ENCODE measurements around the gene NINJ1.

Gene NINJ1

DNA sequence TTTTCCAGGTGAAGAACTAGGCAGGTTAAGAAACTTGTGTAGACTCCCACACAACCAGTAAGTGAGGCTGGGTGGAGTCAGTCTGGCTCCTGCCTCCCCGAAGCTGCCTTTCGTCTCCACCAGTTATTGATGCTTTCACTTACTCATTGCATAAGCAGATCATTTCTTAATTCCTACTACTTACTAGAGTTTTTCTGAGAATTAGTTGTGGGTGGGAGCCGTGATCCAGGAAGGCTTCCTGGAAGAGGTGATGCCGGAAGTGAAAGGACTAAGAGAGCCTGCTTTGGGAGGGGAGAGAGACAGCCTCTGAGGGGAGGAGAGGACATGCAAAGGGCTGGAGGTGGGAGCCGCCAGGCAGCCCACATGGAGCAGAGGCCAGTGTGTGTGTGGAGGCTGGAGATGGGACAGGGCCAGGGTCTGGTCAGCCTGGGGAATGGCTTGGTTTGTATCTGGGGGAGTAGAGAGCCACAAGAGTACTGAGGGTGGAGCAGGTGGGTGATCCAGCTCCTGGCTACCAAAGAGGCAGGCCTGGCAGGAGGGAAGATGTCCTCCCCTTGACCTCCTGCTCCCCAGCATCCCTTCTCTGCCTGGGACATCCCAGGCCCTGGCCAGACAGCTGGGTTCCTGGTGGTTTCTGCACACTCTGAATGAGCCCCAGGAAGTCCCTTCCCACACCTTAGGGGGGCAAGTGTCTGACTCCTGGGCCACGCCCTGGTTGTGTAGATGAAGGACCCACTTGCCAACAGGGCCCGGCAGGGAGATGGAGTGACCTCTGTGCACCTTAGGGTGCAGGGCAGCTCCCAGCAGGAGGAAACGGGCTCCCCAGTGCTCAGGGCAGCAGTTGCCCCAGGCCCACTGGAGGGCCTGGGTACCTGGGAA, 50.2 kb downstream of the NINJ1 start:
- Histone ChIP-seq H3K27ac (ENCODE audit: low read length) (no peak overlapping the region), H3K4me1 (ENCODE audit: control insufficient read depth, insufficient read depth, low read length) (peaks cover 3% of the 10 kb centered on the region), H3K27me3 (ENCODE audit: control insufficient read depth in 1 of 2, insufficient read depth in 2 of 2, low read length in 2 of 2) (no peaks in the 10 kb centered on the region), H3K9me3 (ENCODE audit: control insufficient read depth in 2 of 2, low read length in 2 of 2) (peaks cover 0 to 2% of the 10 kb centered on the region in 2 donors), H3K9ac (ENCODE audit: low read length in 2 of 2) (no peak overlapping the region), H3K4me3 (ENCODE audit: low read length in 2 of 2) (no peak overlapping the region), H3K36me3 (ENCODE audit: control insufficient read depth in 2 of 2, insufficient read depth in 2 of 2, low read length in 2 of 2) (no peaks in the 10 kb centered on the region)

DNA sequence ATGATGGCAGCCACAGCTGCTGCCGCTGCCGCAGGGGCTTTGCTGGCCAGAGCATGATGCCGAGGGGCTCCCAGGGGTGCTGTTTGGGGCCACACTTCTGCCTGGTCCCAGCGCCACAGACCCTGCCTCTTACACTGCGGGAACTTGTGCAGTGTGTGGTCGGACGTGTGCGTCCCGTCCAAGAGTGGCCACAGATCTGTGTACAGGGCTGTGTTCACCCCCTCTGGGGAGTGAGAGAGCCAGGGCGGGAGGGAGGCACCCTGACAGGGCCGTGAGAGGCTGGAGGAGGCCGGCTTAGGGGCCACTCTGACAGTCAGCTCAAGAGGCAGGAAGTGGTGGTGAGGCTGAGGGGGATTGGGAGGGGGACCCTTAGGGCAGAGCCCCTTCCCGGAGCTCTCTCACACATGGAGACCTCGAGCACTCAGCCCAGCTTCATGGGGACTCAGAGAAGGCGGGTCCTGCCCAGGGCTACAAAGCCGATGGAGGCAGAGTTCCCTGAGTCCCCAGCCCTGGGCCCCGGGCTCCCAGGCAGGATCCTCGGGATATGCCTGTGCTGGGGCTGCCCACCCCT, 51.1 kb downstream of the NINJ1 start:
- H3K27ac ChIP-seq (ENCODE audit: low read length) = no peak overlapping the region
- H3K9me3 ChIP-seq (ENCODE audit: control insufficient read depth in 2 of 2, low read length in 2 of 2) = peaks cover 0 to 2% of the 10 kb centered on the region in 2 donors

DNA sequence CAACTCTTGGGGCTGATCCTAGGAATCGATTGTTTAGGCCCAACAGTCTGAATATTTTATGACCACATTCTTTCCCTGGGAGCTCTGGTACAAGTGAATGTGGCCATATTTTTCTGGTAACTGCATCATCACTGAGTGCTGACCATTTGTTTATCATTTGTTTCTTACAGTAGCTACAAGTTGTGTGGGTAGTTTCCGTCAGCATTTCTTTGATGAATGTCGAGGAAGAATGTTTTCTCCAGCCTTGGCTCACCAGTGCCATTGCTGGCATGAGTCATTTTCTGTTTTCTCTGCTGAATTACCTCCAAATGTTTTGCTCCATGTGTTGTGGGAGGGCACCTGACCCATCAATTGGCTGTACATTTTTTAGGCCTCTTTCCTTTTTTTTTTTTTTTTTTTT, 52.1 kb downstream of the NINJ1 start:
- no peak overlapping the region for H3K4me3 ChIP-seq (ENCODE audit: low read length in 2 of 2)
- H3K27me3 ChIP-seq (ENCODE audit: control insufficient read depth in 1 of 2, insufficient read depth in 2 of 2, low read length in 2 of 2) = no peaks in the 10 kb centered on the region
- H3K36me3 ChIP-seq (ENCODE audit: control insufficient read depth in 2 of 2, insufficient read depth in 2 of 2, low read length in 2 of 2) = no peaks in the 10 kb centered on the region
- H3K9me3 ChIP-seq (ENCODE audit: control insufficient read depth in 2 of 2, low read length in 2 of 2) = peaks cover 0 to 2% of the 10 kb centered on the region in 2 donors
- no peak overlapping the region for H3K27ac ChIP-seq (ENCODE audit: low read length)
- no peak overlapping the region for H3K9ac ChIP-seq (ENCODE audit: low read length in 2 of 2)
- peaks cover 3% of the 10 kb centered on the region for H3K4me1 ChIP-seq (ENCODE audit: control insufficient read depth, insufficient read depth, low read length)

More for the DNA sequence above, 51.1 kb downstream of the NINJ1 start:
- Histone ChIP-seq H3K4me3 (ENCODE audit: low read length in 2 of 2) (no peak overlapping the region), H3K27me3 (ENCODE audit: control insufficient read depth in 1 of 2, insufficient read depth in 2 of 2, low read length in 2 of 2) (no peaks in the 10 kb centered on the region), H3K4me1 (ENCODE audit: control insufficient read depth, insufficient read depth, low read length) (peaks cover 3% of the 10 kb centered on the region), H3K36me3 (ENCODE audit: control insufficient read depth in 2 of 2, insufficient read depth in 2 of 2, low read length in 2 of 2) (no peaks in the 10 kb centered on the region), H3K9ac (ENCODE audit: low read length in 2 of 2) (no peak overlapping the region)

DNA sequence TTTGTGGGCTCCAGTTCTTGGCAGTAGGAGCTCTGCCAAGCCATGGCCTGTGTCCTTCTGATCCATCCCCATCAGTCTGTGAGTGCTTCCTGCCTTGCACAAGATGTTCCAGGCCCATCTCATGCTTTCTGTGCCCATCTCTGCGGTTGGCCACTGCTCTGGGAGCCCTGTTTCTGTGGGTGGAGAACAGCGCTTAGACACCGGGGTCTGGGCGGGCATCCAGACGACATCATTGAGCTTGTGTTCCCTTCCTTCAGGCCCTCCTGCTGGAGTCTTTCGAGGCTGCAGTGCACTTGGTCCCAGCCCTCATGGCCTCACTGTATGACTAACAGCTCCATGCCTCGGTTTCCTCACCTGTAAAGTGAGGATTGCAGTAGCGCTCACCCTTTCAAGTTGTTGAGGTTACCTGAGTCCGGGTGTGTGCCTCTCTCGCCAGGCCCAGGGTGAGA, 52.9 kb downstream of the NINJ1 start:
- no peaks in the 10 kb centered on the region for H3K27me3 ChIP-seq (ENCODE audit: control insufficient read depth in 1 of 2, insufficient read depth in 2 of 2, low read length in 2 of 2)
- peaks cover 3% of the 10 kb centered on the region for H3K4me1 ChIP-seq (ENCODE audit: control insufficient read depth, insufficient read depth, low read length)
- no peak overlapping the region for H3K27ac ChIP-seq (ENCODE audit: low read length)
- H3K9me3 ChIP-seq (ENCODE audit: control insufficient read depth in 2 of 2, low read length in 2 of 2) = peaks cover 0 to 2% of the 10 kb centered on the region in 2 donors
- no peak overlapping the region for H3K4me3 ChIP-seq (ENCODE audit: low read length in 2 of 2)
- no peaks in the 10 kb centered on the region for H3K36me3 ChIP-seq (ENCODE audit: control insufficient read depth in 2 of 2, insufficient read depth in 2 of 2, low read length in 2 of 2)
- no peak overlapping the region for H3K9ac ChIP-seq (ENCODE audit: low read length in 2 of 2)

DNA sequence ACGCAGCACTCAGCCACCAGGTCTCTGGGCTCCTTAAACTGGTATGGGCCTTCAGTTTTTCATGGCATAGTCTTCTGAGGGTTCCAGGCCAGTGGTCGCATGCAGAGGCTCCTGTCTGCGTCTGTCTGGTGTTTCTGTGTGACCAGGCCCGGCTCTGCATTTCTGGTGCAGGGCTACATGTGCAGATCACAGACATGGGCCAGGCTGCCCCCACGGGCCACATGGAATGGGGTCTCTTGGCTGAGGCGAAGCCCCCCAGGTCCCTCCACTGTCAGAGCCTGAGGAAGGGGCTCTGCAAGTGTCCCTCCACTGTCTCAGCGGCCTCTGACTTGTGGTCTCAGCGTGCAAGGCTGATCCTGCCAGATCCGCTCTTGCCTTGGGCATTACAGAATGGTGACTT, 53.6 kb downstream of the NINJ1 start:
- no peaks in the 10 kb centered on the region for H3K27me3 ChIP-seq (ENCODE audit: control insufficient read depth in 1 of 2, insufficient read depth in 2 of 2, low read length in 2 of 2)
- no peak overlapping the region for H3K27ac ChIP-seq (ENCODE audit: low read length)
- no peaks in the 10 kb centered on the region for H3K9me3 ChIP-seq (ENCODE audit: control insufficient read depth in 2 of 2, low read length in 2 of 2)
- no peak overlapping the region for H3K4me3 ChIP-seq (ENCODE audit: low read length in 2 of 2)
- H3K9ac ChIP-seq (ENCODE audit: low read length in 2 of 2) = no peak overlapping the region
- H3K36me3 ChIP-seq (ENCODE audit: control insufficient read depth in 2 of 2, insufficient read depth in 2 of 2, low read length in 2 of 2) = no peaks in the 10 kb centered on the region
- H3K4me1 ChIP-seq (ENCODE audit: control insufficient read depth, insufficient read depth, low read length) = peaks cover 3% of the 10 kb centered on the region

DNA sequence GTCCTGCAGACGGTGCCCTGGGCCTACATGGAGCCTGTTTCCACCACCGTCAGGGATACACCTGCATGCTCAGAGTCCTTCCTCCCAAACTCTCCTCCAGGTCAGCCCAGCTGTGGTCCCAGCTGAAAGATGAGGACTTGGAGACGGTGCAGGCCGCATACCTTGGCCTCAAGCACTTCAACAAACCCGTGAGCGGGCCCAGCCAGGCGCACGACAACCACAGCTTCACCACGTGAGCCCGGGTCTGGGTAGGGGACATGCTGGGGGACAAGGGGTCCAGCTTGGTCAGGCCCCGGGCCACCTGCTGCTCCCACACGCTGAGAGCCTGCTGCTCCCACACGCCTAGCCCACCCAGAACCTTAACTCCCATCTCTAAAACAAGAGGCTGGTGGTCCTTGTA, 54.7 kb downstream of the NINJ1 start:
- Histone ChIP-seq H3K27ac (ENCODE audit: low read length) (no peak overlapping the region), H3K9ac (ENCODE audit: low read length in 2 of 2) (no peak overlapping the region), H3K36me3 (ENCODE audit: control insufficient read depth in 2 of 2, insufficient read depth in 2 of 2, low read length in 2 of 2) (no peaks in the 10 kb centered on the region), H3K4me1 (ENCODE audit: control insufficient read depth, insufficient read depth, low read length) (peaks cover 3% of the 10 kb centered on the region), H3K9me3 (ENCODE audit: control insufficient read depth in 2 of 2, low read length in 2 of 2) (no peaks in the 10 kb centered on the region), H3K27me3 (ENCODE audit: control insufficient read depth in 1 of 2, insufficient read depth in 2 of 2, low read length in 2 of 2) (no peaks in the 10 kb centered on the region), H3K4me3 (ENCODE audit: low read length in 2 of 2) (no peak overlapping the region)

DNA sequence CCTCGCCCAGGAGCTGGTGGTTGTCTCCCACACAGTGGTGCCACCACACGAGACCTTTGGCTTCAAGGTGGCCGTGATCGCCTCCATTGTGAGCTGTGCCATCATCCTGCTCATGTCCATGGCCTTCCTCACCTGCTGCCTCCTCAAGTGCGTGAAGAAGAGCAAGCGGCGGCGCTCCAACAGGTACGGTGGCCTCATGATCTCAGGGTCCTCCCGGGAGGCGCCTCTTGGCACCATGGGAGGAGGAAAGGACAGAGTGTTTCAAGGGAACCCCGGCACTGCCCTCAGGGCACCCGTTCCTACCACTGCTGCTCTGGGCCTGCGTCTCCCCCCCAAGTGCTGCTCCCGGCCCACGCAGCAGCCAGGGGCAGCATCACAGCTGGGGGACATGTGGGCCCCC, 56.2 kb downstream of the NINJ1 start:
- no peak overlapping the region for H3K9ac ChIP-seq (ENCODE audit: low read length in 2 of 2)

DNA sequence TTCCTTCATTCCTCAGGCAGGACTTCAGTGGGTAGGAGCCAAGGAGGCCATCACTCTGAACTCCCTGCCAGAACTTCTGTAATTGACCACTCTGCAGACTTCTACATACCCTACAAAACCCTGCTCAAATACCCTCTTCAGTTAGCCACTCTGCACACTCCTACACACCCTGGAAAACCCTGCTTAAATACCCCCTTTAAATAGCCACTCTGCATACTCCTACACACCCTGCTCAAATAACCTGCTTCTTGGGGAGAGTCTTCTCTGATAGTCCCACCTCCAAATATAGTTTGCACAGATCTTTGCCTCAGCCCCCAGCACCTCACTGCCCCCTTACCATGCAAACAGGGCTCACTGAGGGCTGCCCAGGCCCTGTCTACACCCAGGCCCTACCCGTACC, 56.7 kb downstream of the NINJ1 start:
- H3K9me3 ChIP-seq (ENCODE audit: control insufficient read depth in 2 of 2, low read length in 2 of 2) = no peaks in the 10 kb centered on the region
- H3K4me1 ChIP-seq (ENCODE audit: control insufficient read depth, insufficient read depth, low read length) = peaks cover 12% of the 10 kb centered on the region
- H3K9ac ChIP-seq (ENCODE audit: low read length in 2 of 2) = no peak overlapping the region
- H3K36me3 ChIP-seq (ENCODE audit: control insufficient read depth in 2 of 2, insufficient read depth in 2 of 2, low read length in 2 of 2) = no peaks in the 10 kb centered on the region
- H3K27me3 ChIP-seq (ENCODE audit: control insufficient read depth in 1 of 2, insufficient read depth in 2 of 2, low read length in 2 of 2) = no peaks in the 10 kb centered on the region
- H3K4me3 ChIP-seq (ENCODE audit: low read length in 2 of 2) = no peak overlapping the region
- no peak overlapping the region for H3K27ac ChIP-seq (ENCODE audit: low read length)

More for the DNA sequence above, 56.2 kb downstream of the NINJ1 start:
- H3K27ac ChIP-seq (ENCODE audit: low read length) = no peak overlapping the region
- H3K27me3 ChIP-seq (ENCODE audit: control insufficient read depth in 1 of 2, insufficient read depth in 2 of 2, low read length in 2 of 2) = no peaks in the 10 kb centered on the region
- H3K4me3 ChIP-seq (ENCODE audit: low read length in 2 of 2) = no peak overlapping the region
- no peaks in the 10 kb centered on the region for H3K9me3 ChIP-seq (ENCODE audit: control insufficient read depth in 2 of 2, low read length in 2 of 2)
- peaks cover 9% of the 10 kb centered on the region for H3K4me1 ChIP-seq (ENCODE audit: control insufficient read depth, insufficient read depth, low read length)
- H3K36me3 ChIP-seq (ENCODE audit: control insufficient read depth in 2 of 2, insufficient read depth in 2 of 2, low read length in 2 of 2) = no peaks in the 10 kb centered on the region

DNA sequence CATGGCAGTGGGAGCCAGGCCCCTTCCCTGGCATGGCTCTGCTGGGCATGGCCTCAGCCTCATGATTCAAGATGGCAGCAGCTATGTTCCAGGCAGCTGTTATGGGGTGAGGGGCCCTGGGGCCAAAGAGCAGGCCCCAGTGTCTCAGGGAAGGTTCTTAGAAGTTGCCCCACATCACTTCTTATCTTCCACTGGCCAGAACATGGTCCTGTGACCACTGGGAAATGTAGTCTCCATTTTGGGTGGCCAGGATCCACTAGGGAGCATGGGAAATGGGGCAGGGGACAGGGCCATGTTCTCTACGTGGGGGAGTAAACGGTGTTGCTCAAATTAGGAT, 57.3 kb downstream of the NINJ1 start:
- Histone ChIP-seq H3K4me1 (ENCODE audit: control insufficient read depth, insufficient read depth, low read length) (peaks cover 18% of the 10 kb centered on the region), H3K9ac (ENCODE audit: low read length in 2 of 2) (no peak overlapping the region), H3K27ac (ENCODE audit: low read length) (no peak overlapping the region), H3K36me3 (ENCODE audit: control insufficient read depth in 2 of 2, insufficient read depth in 2 of 2, low read length in 2 of 2) (no peaks in the 10 kb centered on the region), H3K9me3 (ENCODE audit: control insufficient read depth in 2 of 2, low read length in 2 of 2) (no peaks in the 10 kb centered on the region), H3K27me3 (ENCODE audit: control insufficient read depth in 1 of 2, insufficient read depth in 2 of 2, low read length in 2 of 2) (no peaks in the 10 kb centered on the region), H3K4me3 (ENCODE audit: low read length in 2 of 2) (no peak overlapping the region)

DNA sequence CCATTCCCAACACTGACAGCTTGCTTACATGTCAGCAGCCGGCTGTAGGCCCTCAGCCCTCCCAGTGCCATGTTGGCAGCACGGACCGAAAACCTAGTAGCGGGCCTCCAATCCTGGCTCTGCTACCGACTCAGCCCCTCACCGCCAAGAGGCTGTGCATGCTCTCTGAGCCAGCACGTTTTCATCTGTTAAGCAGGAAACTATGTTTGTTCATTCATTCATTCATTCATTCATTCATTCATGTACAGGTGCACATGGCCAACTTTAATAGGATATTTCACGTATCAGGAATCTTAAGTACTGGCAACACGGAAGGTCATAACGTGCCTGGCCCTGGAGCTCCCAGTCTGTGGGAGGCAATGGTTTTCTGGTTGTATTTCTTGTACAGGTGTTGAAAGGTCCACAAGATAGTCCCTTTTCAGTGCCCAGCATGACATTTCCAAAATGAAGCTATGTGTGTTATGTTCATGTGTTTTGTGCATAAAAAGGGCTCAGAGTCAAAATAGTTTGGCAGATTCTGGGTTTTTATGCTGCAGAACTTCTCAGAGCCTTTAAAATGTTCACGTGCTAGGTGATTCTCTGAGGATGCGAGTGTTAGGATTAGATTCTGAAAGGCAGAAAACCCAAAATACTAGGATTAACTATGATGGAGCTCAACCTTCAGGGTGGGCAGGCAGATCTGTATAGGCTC, 57.8 kb downstream of the NINJ1 start:
- H3K4me3 ChIP-seq (ENCODE audit: low read length in 2 of 2) = no peak overlapping the region
- no peak overlapping the region for H3K9ac ChIP-seq (ENCODE audit: low read length in 2 of 2)
- H3K36me3 ChIP-seq (ENCODE audit: control insufficient read depth in 2 of 2, insufficient read depth in 2 of 2, low read length in 2 of 2) = no peaks in the 10 kb centered on the region
- H3K4me1 ChIP-seq (ENCODE audit: control insufficient read depth, insufficient read depth, low read length) = peaks cover 23% of the 10 kb centered on the region
- no peaks in the 10 kb centered on the region for H3K27me3 ChIP-seq (ENCODE audit: control insufficient read depth in 1 of 2, insufficient read depth in 2 of 2, low read length in 2 of 2)
- H3K27ac ChIP-seq (ENCODE audit: low read length) = no peak overlapping the region
- no peaks in the 10 kb centered on the region for H3K9me3 ChIP-seq (ENCODE audit: control insufficient read depth in 2 of 2, low read length in 2 of 2)

All from stomach smooth muscle (tissue), 2 donors.